COR-L47 (cell line): ENCODE results near the gene NRN1L.
A peak's percentile ranks its signal among the peaks of the same experiment; 100 is the strongest.

Source experiments
- DNase-seq: peaks from one replicate; lab custom pipeline; 2025; lab: John Stamatoyannopoulos, UW

The NRN1L gene

GRCh38 chr16:67935402-67936123 is 50.9 kb downstream of the NRN1L start:
- peak; percentile 99 for DNase-seq
